HepG2 (cell line): ENCODE measurements around the gene TNNI3. TPM values are rescaled to one million over a fixed set of nuclear protein-coding genes. Genes with fewer than 3 reads are reported as not detected.

Source experiments
- BCL6 ChIP-seq: IDR thresholded peaks from 2 replicates; pipeline ENCODE4 v1.6.1; 2016; ENCODE audit warnings: missing genetic modification reagents, missing compliant biosample characterization
- FIP1L1 ChIP-seq: fragments of 200-400 bp; formaldehyde crosslinking; IDR thresholded peaks from 2 replicates; pipeline ENCODE4 v1.6.1; 2018; ENCODE audit warnings: low read depth, mild to moderate bottlenecking, low read length, moderate library complexity, borderline replicate concordance; ENCODE audit not compliant: insufficient read depth
- KDM2A ChIP-seq: sonication (generic); formaldehyde crosslinking; IDR thresholded peaks from 2 replicates; pipeline ENCODE4 v1.4.0; 2020; ENCODE audit warnings: low read depth, missing genetic modification reagents, borderline replicate concordance
- KLF11 ChIP-seq: IDR thresholded peaks from 2 replicates; pipeline ENCODE4 v1.6.1; 2016; ENCODE audit warnings: missing compliant biosample characterization
- NFE2L2 ChIP-seq: fragments of 150-350 bp; IDR thresholded peaks from 2 replicates; pipeline ENCODE4 v1.6.1; 2014; ENCODE audit warnings: low read length
- NKX3-1 ChIP-seq: sonication (generic); formaldehyde crosslinking; IDR thresholded peaks from 2 replicates; pipeline ENCODE4 v1.5.0; 2020; ENCODE audit warnings: missing genetic modification reagents
- RFX3 ChIP-seq: IDR thresholded peaks from 2 replicates; pipeline ENCODE4 v1.6.1; 2016; ENCODE audit warnings: missing biosample characterization, missing genetic modification reagents
- SMAD3 ChIP-seq: sonication (generic); formaldehyde crosslinking; IDR thresholded peaks from 2 replicates; pipeline ENCODE4 v1.4.0; 2020; ENCODE audit warnings: missing genetic modification reagents
- ZNF350 ChIP-seq: sonication (generic); formaldehyde crosslinking; IDR thresholded peaks from 2 replicates; pipeline ENCODE4 v1.4.0; 2020; ENCODE audit warnings: mild to moderate bottlenecking, low read depth, missing genetic modification reagents, borderline replicate concordance
- ZNF468 ChIP-seq: sonication (generic); formaldehyde crosslinking; IDR thresholded peaks from 2 replicates; pipeline ENCODE4 v1.8.0; 2022; ENCODE audit warnings: mild to moderate bottlenecking, moderate library complexity, missing genetic modification reagents
- polyA plus RNA-seq, 8 experiments: library from polyadenylated mRNA; depleted of rRNA in 3 of 8; stranded (reverse) in 7 of 8; unstranded in 1 of 8; fragments of >200 nt; fragmentation: Illumina TruSeq in 4 of 8; extraction: Trizol in 4 of 8; gene quantifications; 2 replicates each; pipeline versions ENCODE4 v1.2.1 to v1.2.3, GENCODE V29; 2011 to 2016; ENCODE audit warnings: low read depth in 4 of 8, missing spikeins in 1 of 8, mixed read lengths in 1 of 8; ENCODE audit not compliant: insufficient read depth in 1 of 8
- total RNA-seq, 5 experiments: library from RNA; depleted of rRNA; stranded (reverse); fragments of >200 nt; fragmentation: Illumina TruSeq; extraction: Trizol; gene quantifications; 2 replicates each; pipeline ENCODE4 v1.2.3, GENCODE V29; 2016; ENCODE audit warnings: low read depth in 1 of 5
- TF ChIP-seq, protein P1 (sequence below): sonication (generic); formaldehyde crosslinking; IDR thresholded peaks from 2 replicates; pipeline ENCODE4 v1.8.0; 2022; ENCODE audit warnings: mild to moderate bottlenecking, missing genetic modification reagents, borderline replicate concordance
- TF ChIP-seq, protein P2 (sequence below): sonication (generic); formaldehyde crosslinking; IDR thresholded peaks from 2 replicates; pipeline ENCODE4 v1.8.0; 2022; ENCODE audit warnings: missing genetic modification reagents, low read depth, mild to moderate bottlenecking, borderline replicate concordance
- TF ChIP-seq, protein P3 (sequence below): sonication (generic); formaldehyde crosslinking; IDR thresholded peaks from 2 replicates; pipeline ENCODE4 v1.4.0; 2020; ENCODE audit warnings: missing genetic modification reagents
- TF ChIP-seq, protein P4 (sequence below), 2 experiments: fragments of 450-650 bp in 1 of 2; sonication (generic) in 1 of 2; formaldehyde crosslinking in 1 of 2; IDR thresholded peaks; 2 replicates each; pipeline versions ENCODE4 v1.6.1 to v1.8.0; 2016 to 2022; ENCODE audit warnings: antibody characterized with exemption in 1 of 2, mild to moderate bottlenecking in 1 of 2, missing genetic modification reagents in 1 of 2
- TF ChIP-seq, protein P5 (sequence below): sonication (generic); formaldehyde crosslinking; IDR thresholded peaks from 2 replicates; pipeline ENCODE4 v1.8.0; 2022; ENCODE audit warnings: mild to moderate bottlenecking, missing genetic modification reagents, moderate library complexity

TNNI3 gene
- total and polyA plus RNA-seq, 2 of the 13 experiments (the other 11 are each of a cell fraction or from before 2014, with no cell fraction given) = 3.5 to 3.7 TPM

DNA sequence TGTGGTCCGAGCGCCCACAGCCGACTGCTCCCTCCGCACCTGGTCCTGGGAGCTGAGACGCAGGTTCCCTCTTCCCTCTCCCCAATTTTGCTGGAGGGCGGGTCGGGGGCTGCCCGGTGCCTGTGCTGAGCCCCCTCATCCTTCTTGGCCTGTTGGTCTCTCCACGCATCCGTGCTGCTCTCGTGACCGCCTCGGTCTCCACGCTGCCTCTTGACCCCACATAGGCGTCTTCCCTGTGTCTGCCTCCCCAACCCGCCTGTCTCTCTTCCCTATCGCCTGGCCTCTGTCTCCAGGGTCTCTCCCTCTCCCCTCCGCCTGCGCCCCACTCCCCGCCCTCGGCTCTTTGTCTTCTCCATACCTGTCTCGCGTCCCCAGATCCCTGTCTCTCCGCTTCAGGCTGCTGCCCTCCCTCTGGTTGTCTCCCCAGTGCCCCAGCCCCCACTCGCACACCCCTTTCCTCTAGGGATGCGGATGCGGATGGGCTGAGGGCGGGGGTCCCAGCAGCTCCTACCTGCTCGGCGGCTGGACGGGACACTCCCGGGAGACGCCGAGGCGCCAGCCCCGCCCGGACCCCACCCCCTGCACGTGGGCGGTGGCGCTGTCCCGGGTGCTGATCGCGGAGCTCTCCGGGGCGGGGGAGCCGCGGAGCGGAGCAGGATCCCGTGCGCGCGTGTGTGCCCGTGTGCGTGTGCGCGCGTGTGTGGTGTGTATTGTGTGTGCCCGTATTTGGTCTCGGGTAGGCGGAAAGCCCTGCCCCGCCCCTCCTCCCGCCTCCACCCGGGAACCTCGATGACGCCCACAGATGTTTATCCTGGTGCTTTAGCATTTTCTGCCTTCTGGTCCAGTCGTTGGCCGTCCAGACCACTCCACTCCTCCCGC is 22.3 kb upstream of the TNNI3 start, which contains the start of gene SYT5 (continued):
- TF ChIP-seq, protein P1, sequence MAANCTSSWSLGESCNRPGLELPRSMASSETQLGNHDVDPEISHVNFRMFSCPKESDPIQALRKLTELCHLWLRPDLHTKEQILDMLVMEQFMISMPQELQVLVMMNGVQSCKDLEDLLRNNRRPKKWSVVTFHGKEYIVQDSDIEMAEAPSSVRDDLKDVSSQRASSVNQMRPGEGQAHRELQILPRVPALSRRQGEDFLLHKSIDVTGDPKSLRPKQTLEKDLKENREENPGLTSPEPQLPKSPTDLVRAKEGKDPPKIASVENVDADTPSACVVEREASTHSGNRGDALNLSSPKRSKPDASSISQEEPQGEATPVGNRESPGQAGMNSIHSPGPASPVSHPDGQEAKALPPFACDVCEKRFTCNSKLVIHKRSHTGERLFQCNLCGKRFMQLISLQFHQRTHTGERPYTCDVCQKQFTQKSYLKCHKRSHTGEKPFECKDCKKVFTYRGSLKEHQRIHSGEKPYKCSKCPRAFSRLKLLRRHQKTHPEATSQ (CRISPR knock-in tag) = no peak
- peak; percentile 82 for TF ChIP-seq KDM2A (CRISPR knock-in tag)
- no peak for TF ChIP-seq ZNF350 (CRISPR knock-in tag)
- TF ChIP-seq SMAD3 (CRISPR knock-in tag) = 0 out of 2 replicates have a peak, but pooled peaks have one; percentile 50
- no peak for TF ChIP-seq FIP1L1
- no peak for TF ChIP-seq ZNF468 (CRISPR knock-in tag)
- TF ChIP-seq, protein P2, sequence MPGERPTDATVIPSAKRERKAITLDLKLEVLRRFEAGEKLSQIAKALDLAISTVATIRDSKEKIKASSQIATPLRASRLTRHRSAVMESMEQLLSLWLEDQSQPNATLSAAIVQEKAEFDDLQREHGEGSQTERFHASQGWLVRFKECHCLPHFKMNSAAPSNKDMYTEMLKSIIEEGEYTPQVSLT (CRISPR knock-in tag) = no peak
- peak; percentile 33; the same call in 1 of the 2 replicates for TF ChIP-seq BCL6
- TF ChIP-seq, protein P3, sequence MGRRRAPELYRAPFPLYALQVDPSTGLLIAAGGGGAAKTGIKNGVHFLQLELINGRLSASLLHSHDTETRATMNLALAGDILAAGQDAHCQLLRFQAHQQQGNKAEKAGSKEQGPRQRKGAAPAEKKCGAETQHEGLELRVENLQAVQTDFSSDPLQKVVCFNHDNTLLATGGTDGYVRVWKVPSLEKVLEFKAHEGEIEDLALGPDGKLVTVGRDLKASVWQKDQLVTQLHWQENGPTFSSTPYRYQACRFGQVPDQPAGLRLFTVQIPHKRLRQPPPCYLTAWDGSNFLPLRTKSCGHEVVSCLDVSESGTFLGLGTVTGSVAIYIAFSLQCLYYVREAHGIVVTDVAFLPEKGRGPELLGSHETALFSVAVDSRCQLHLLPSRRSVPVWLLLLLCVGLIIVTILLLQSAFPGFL (CRISPR knock-in tag) = no peak
- TF ChIP-seq NKX3-1 = no peak
- TF ChIP-seq NFE2L2 = no peak
- no peak for TF ChIP-seq RFX3 (CRISPR knock-in tag)
- TF ChIP-seq KLF11 = no peak
- TF ChIP-seq, protein P4, sequence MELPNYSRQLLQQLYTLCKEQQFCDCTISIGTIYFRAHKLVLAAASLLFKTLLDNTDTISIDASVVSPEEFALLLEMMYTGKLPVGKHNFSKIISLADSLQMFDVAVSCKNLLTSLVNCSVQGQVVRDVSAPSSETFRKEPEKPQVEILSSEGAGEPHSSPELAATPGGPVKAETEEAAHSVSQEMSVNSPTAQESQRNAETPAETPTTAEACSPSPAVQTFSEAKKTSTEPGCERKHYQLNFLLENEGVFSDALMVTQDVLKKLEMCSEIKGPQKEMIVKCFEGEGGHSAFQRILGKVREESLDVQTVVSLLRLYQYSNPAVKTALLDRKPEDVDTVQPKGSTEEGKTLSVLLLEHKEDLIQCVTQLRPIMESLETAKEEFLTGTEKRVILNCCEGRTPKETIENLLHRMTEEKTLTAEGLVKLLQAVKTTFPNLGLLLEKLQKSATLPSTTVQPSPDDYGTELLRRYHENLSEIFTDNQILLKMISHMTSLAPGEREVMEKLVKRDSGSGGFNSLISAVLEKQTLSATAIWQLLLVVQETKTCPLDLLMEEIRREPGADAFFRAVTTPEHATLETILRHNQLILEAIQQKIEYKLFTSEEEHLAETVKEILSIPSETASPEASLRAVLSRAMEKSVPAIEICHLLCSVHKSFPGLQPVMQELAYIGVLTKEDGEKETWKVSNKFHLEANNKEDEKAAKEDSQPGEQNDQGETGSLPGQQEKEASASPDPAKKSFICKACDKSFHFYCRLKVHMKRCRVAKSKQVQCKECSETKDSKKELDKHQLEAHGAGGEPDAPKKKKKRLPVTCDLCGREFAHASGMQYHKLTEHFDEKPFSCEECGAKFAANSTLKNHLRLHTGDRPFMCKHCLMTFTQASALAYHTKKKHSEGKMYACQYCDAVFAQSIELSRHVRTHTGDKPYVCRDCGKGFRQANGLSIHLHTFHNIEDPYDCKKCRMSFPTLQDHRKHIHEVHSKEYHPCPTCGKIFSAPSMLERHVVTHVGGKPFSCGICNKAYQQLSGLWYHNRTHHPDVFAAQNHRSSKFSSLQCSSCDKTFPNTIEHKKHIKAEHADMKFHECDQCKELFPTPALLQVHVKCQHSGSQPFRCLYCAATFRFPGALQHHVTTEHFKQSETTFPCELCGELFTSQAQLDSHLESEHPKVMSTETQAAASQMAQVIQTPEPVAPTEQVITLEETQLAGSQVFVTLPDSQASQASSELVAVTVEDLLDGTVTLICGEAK (IDR thresholded peaks at IDR 0.05) = no peak
- TF ChIP-seq, protein P4 (CRISPR knock-in tag; IDR thresholded peaks at IDR 0.05) = no peak
- TF ChIP-seq, protein P5, sequence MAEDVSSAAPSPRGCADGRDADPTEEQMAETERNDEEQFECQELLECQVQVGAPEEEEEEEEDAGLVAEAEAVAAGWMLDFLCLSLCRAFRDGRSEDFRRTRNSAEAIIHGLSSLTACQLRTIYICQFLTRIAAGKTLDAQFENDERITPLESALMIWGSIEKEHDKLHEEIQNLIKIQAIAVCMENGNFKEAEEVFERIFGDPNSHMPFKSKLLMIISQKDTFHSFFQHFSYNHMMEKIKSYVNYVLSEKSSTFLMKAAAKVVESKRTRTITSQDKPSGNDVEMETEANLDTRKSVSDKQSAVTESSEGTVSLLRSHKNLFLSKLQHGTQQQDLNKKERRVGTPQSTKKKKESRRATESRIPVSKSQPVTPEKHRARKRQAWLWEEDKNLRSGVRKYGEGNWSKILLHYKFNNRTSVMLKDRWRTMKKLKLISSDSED (CRISPR knock-in tag) = no peak
